Dedifferentiated amniotic fluid mesenchymal stem cell (primary cell): ENCODE results near the gene ANKRD26.
"Not testable (repeated sequence)": the region's sequence is repeated elsewhere in the genome, so short reads cannot be mapped to it uniquely, and the experiment has no call there.

Experiments used
- DNase-seq: peaks from one replicate; pipeline ENCODE4 v3.0.0-alpha.2; 2016; ENCODE audit errors: extremely low spot score

Gene ANKRD26

GRCh38 chr10:27099916-27100812 is at the start of gene ANKRD26:
Gene ANKRD26 (minus strand): TSS chr10:27100494. CDS start chr10:27100326, 168 bp downstream.
- peak; percentile 97 for DNase-seq

DNA sequence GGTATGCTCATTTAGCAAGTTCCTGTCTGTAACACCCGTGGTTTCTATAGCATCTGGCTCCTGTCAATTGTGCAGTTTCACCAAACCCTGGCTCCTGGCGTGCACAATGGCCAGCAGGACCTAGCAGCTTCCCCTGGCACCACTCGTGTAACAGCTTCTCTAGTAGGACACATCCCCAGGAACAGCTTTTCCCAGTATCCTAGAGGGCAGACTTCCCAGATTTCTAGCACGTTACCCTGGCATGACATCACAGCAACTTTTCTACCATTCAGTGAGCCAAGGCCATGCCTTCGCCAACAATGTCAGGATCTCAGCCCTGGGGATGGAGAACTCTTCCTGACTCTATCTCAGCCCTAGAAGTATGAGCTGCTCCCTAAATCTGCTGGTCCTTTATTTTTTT is 47.4 kb upstream of the ANKRD26 start:
- no peak for DNase-seq

DNA sequence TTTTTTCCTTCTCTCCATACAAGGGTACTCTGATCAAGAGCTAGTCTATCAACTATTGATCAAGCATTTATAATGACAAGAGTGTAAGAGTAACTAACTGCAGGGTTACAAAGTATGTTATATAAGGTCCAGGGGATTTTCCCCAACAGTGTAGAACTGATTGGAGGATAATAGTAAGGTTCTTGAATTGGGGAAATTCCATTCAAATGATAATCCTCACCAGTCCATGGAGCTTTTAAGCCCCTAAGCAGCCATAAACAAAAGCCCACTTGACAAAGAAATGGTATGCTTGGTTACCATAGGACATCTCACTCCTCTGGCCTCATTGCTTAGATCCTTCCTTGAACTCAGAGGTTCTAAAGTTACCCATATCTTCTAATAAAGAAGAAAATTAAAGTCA is 45.6 kb upstream of the ANKRD26 start:
- no peak for DNase-seq

GRCh38 chr10:27143686-27144085 is 43.4 kb upstream of the ANKRD26 start:
- DNase-seq: no peak

GRCh38 chr10:27138277-27138676 is 38.0 kb upstream of the ANKRD26 start:
- DNase-seq: no peak

- no peak for DNase-seq
These were observed 34.1 kb upstream of the ANKRD26 start for GRCh38 chr10:27134371-27134770.

GRCh38 chr10:27108165-27108564 is 7.9 kb upstream of the ANKRD26 start:
- DNase-seq: no peak

DNA sequence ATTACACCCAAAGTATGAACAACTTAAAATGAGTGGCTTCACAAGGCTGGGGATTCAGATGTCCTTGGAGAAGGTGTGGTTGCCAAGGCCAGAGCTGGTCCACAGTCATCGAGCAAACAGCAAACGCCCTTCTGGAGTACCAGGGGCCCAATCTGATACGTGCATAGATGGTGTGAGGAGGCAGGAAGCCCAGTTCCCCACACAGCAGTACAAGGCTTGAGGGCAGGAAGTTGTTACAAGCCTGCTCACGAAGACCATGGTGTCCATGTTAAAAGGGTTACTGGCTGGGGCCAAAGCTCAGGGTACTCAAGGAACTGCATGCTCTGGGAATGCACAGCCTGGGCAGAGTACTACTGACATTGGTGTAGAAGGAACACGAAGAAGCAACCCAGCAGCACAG is 4.6 kb upstream of the ANKRD26 start:
- DNase-seq: no peak

- no peak for DNase-seq
These were observed 586 bp upstream of the ANKRD26 start for GRCh38 chr10:27100813-27101347.

GRCh38 chr10:27099448-27099847 is 846 bp downstream of the ANKRD26 start:
- DNase-seq: no peak

GRCh38 chr10:27088119-27089044 is 11.9 kb downstream of the ANKRD26 start:
- no peak for DNase-seq

GRCh38 chr10:27072436-27073114 is 27.7 kb downstream of the ANKRD26 start:
- DNase-seq: no peak

DNA sequence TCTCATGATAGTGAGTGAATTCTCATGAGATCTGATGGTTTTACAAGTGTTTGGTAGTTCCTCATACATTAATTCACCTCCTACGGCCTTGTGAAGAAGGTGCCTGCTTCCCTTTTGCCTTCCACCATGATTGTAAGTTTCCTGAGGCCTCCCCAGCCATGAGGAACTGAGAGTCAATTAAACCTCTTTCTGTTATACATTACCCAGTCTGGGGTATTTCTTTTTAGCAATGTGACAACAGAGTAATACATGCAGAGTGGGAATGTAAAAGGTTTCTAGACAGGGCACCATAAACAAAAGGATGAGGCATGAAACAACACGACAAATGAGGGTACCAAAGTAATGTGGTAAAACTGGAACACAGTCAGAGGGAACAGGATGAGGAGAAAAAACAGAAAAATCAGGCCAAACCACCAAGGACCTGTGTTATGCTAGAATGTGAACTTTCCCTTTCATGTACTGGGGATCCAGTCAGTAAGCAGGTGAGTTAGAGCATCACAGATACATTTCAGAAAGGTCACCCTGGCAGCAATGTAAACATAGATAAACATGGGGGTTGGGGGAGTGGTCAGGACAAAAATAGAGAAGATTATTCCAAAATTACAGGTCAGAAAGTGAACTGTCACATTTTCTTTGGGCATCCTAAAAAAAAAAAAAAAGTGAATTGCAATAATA is 31.9 kb downstream of the ANKRD26 start:
- DNase-seq: no peak

- DNase-seq: no peak
These were observed 35.2 kb downstream of the ANKRD26 start for GRCh38 chr10:27065084-27065483.

DNA sequence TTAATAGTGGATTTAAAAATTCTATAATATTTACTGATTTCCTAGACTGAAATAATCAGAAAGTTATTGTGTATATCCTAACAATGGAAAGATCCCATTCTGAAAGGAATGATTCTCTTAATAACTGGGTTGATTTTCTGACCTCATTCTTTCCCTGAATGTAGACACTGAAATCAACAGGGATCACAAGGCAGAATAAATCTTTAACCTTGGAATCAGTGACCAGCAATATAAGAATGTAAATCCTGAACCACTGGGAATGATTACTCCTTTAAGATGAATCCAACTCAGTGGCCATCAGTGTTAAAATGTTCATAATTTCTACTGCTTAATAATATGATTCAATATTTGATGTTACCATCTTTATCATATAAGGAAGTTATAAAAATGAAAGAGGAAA is 47.6 kb downstream of the ANKRD26 start:
- DNase-seq: no peak

DNA sequence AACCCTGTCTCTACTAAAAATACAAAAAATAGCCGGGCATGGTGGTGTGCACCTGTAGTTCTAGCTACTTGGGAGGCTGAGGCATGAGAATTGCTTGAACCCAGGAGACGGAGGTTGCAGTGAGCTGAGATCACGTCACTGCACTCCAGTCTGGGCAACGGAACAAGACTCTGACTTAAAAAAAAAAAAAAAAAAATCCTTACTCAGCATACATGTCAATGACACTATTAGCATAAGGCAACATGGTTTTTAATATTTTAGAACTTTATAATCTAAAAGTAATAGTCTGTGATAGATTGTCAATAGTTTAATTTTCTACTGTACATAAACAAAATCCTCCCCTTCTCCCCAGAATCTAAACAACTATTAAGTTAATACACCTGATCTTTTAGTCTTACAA is 55.0 kb downstream of the ANKRD26 start:
- DNase-seq: not testable (repeated sequence)

- no peak for DNase-seq
These were observed 59.1 kb downstream of the ANKRD26 start for GRCh38 chr10:27041196-27041595.

DNA sequence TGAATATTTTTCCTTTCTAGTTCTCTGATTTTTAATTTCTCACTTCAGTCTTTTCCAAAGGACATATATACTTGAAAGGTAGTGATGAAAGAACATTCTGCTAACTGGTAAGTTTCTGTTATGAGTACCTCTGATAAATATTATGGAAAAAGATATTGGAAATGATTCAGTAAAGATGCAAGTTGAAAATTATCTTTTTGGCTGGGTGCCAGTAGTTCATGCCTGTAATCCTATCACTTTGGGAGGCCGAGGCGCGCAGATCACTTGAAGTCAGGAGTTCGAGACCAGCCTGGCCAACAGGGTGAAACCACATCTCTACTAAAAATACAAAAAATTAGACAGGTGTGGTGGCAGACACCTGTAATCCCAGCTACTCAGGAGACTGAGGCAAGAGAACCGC is 62.1 kb downstream of the ANKRD26 start:
- no peak for DNase-seq

DNA sequence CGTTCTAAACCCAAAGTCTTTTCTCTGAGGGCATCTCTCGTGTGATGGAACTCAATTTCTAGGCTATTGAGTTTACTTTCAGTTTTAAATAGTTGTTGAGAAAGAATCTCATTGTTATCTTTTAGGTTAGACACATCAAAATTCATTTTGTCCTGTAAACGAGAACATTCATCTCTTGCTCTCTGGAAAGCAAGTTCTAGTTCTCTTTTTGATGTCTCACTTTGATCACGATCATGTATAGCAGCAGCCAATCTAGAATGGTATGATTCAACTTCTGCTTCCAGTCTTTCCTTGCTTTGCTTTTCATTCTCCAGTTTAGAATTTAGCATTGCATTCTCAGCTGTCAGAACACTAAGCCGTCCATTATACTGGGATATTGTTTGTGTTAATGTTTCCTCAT is 65.1 kb downstream of the ANKRD26 start:
- no peak for DNase-seq

- DNase-seq: no peak
These were observed 70.2 kb downstream of the ANKRD26 start for GRCh38 chr10:27030060-27030459.

- no peak for DNase-seq
These were observed 78.2 kb downstream of the ANKRD26 start for GRCh38 chr10:27022048-27022447.
